ENCODE data around the gene STK11. TPM values are rescaled to one million over a fixed set of nuclear protein-coding genes. Genes with fewer than 3 reads are reported as not detected.
A peak's percentile ranks its signal among the peaks of the same experiment; 100 is the strongest.

The STK11 gene
- total RNA-seq, 2 donors from 2014 or later: 49.0 to 68.6 TPM

- Histone ChIP-seq H3K27ac (peak overlapping the region in 3 of 4 donors; percentile 52 to 75 (median 68)), H3K4me1 (peaks cover 88% of the 10 kb centered on the region), H3K27me3 (no peaks in the 10 kb centered on the region), H3K9me3 (no peaks in the 10 kb centered on the region), H3K36me3 (replicated peaks in 1 of 2; ENCODE audit: insufficient read depth in 1 of 2, low read depth in 2 of 2) (no peaks in the 10 kb centered on the region), H3K4me3 (no peak overlapping the region)
- ATAC-seq: no peak
- WGBS, 2 donors: 73 to 74% methylated on average over 36 to 38 of the region's 39 CpGs
- intact Hi-C loops (cut with DNase I): no loop called here
- peak; percentile 23 to 73 (median 52) for DNase-seq
- TF ChIP-seq CTCF (IDR thresholded peaks at IDR 0.05) (no peak), POLR2A (IDR thresholded peaks at IDR 0.05) (no peak)
Observed at GRCh38 chr19:1213391-1214286, 8.1 kb downstream of the STK11 start.

- TF ChIP-seq CTCF (IDR thresholded peaks at IDR 0.05): no peak
- ATAC-seq (no peak), DNase-seq (no peak)
- Histone ChIP-seq H3K9me3 (no peaks in the 10 kb centered on the region), H3K27ac (peak overlapping the region in 3 of 4 donors; percentile 52 to 75 (median 68)), H3K36me3 (replicated peaks in 1 of 2; ENCODE audit: insufficient read depth in 1 of 2, low read depth in 2 of 2) (no peaks in the 10 kb centered on the region), H3K4me3 (no peak overlapping the region), H3K27me3 (no peaks in the 10 kb centered on the region), H3K4me1 (peaks cover 81% of the 10 kb centered on the region)
- intact Hi-C loops (cut with DNase I): no loop called here
- 71 to 83% methylated on average over 2 to 21 of the region's 21 CpGs for WGBS, 2 donors
Observed at GRCh38 chr19:1214299-1214861, 8.8 kb downstream of the STK11 start.

GRCh38 chr19:1214862-1215731 is 9.5 kb downstream of the STK11 start:
- peak; percentile 25 for ATAC-seq
- TF ChIP-seq POLR2A (IDR thresholded peaks at IDR 0.05) (no peak), CTCF (IDR thresholded peaks at IDR 0.05) (no peak)
- WGBS, 2 donors: 43 to 53% methylated on average over 10 to 26 of the region's 26 CpGs
- Histone ChIP-seq H3K4me1 (peaks cover 74% of the 10 kb centered on the region), H3K36me3 (replicated peaks in 1 of 2; ENCODE audit: insufficient read depth in 1 of 2, low read depth in 2 of 2) (no peaks in the 10 kb centered on the region), H3K9me3 (no peaks in the 10 kb centered on the region), H3K27ac (peak overlapping the region; percentile 9 to 75 (median 60)), H3K4me3 (no peak overlapping the region), H3K27me3 (no peaks in the 10 kb centered on the region)
- intact Hi-C loops (cut with DNase I): no loop called here
- peak; percentile 66 to 86 (median 74) for DNase-seq

GRCh38 chr19:1216756-1217155 is 11.2 kb downstream of the STK11 start:
- peaks cover 0 to 2% of the 10 kb centered on the region in 2 donors for H3K36me3 ChIP-seq (replicated peaks in 1 of 2; ENCODE audit: insufficient read depth in 1 of 2, low read depth in 2 of 2)
- H3K4me3 ChIP-seq: no peak overlapping the region
- H3K9me3 ChIP-seq: no peaks in the 10 kb centered on the region
- ATAC-seq (no peak), DNase-seq (no peak)
- no peaks in the 10 kb centered on the region for H3K27me3 ChIP-seq
- intact Hi-C loops (cut with DNase I): no loop called here
- 86 to 87% methylated on average over 8 to 12 of the region's 12 CpGs for WGBS, 2 donors
- peaks cover 64% of the 10 kb centered on the region for H3K4me1 ChIP-seq
- H3K27ac ChIP-seq: no peak overlapping the region
- TF ChIP-seq POLR2A (IDR thresholded peaks at IDR 0.05) (no peak), CTCF (IDR thresholded peaks at IDR 0.05) (no peak)

Measured in body of pancreas (tissue), 4 donors.